Gastrocnemius medialis (tissue), 4 donors: ENCODE results near the gene ZCCHC18.

ENCODE experiments used
- CTCF ChIP-seq, 5 experiments: fragments of 450-650 bp in 3 of 5; fragments of 200-600 bp in 2 of 5; sonication (generic) in 2 of 5; IDR thresholded peaks in 4 of 5; conservative IDR thresholded peaks in 1 of 5; 1 replicate in 4 of 5; 2 replicates in 1 of 5; pipeline ENCODE4 v1.5.1; 2016 to 2019; ENCODE audit warnings: antibody characterized with exemption in 5 of 5, mild to moderate bottlenecking in 3 of 5, moderate library complexity in 3 of 5
- POLR2A ChIP-seq, 2 donors: fragments of 450-650 bp; IDR thresholded peaks; one replicate each; pipeline ENCODE4 v1.6.1; 2017; ENCODE audit warnings: antibody characterized with exemption in 2 of 2, mild to moderate bottlenecking in 2 of 2, moderate library complexity in 2 of 2

- no peak for TF ChIP-seq POLR2A (IDR thresholded peaks at IDR 0.05)
- peak; percentile 48 to 70 (median 52) for TF ChIP-seq CTCF (IDR thresholded peaks at IDR 0.05 in 4 of 5, conservative IDR thresholded peaks at IDR 0.05 in 1 of 5)
Observed at GRCh38 chrX:104098151-104098808, 14.0 kb upstream of the ZCCHC18 start.
